GM21390 (cell line): ENCODE data around the gene KPNA3.
"Not testable (repeated sequence)": the region's sequence is repeated elsewhere in the genome, so short reads cannot be mapped to it uniquely, and the experiment has no call there.

Experiments
- ATAC-seq: cut with Tn5 transposase; IDR thresholded peaks from one replicate; pipeline ENCODE4 v1.9.1; 2021; ENCODE audit not compliant: unreplicated experiment

The KPNA3 gene

GRCh38 chr13:49810567-49811526 lies 18.4 kb upstream of the KPNA3 start:
- no peak for ATAC-seq

- no peak for ATAC-seq
Measured at GRCh38 chr13:49807681-49808080, 15.2 kb upstream of the KPNA3 start.

GRCh38 chr13:49806126-49806536 lies 13.6 kb upstream of the KPNA3 start:
- no peak for ATAC-seq

- ATAC-seq: not testable (repeated sequence)
Measured at GRCh38 chr13:49803047-49803446, 10.6 kb upstream of the KPNA3 start.

GRCh38 chr13:49802426-49802825 lies 9.9 kb upstream of the KPNA3 start:
- no peak for ATAC-seq

- ATAC-seq: peak; percentile 21
Measured at GRCh38 chr13:49791711-49792549, 552 bp downstream of the KPNA3 start.

- ATAC-seq: peak; percentile 15
Measured at GRCh38 chr13:49791315-49791710, 1.2 kb downstream of the KPNA3 start.

GRCh38 chr13:49789968-49790367 lies 2.5 kb downstream of the KPNA3 start:
- no peak for ATAC-seq

- no peak for ATAC-seq
Measured at GRCh38 chr13:49786401-49787008, 6.0 kb downstream of the KPNA3 start.

- ATAC-seq: no peak
Measured at GRCh38 chr13:49784886-49785570, 7.5 kb downstream of the KPNA3 start.

- ATAC-seq: no peak
Measured at GRCh38 chr13:49783865-49784264, 8.6 kb downstream of the KPNA3 start.

- no peak for ATAC-seq
Measured at GRCh38 chr13:49782784-49783183, 9.7 kb downstream of the KPNA3 start.

- ATAC-seq: no peak
Measured at GRCh38 chr13:49781806-49782205, 10.7 kb downstream of the KPNA3 start.

- no peak for ATAC-seq
Measured at GRCh38 chr13:49779721-49780120, 12.8 kb downstream of the KPNA3 start.

- no peak for ATAC-seq
Measured at GRCh38 chr13:49777746-49778614, 14.5 kb downstream of the KPNA3 start.

- ATAC-seq: no peak
Measured at GRCh38 chr13:49776871-49777270, 15.6 kb downstream of the KPNA3 start.

GRCh38 chr13:49774376-49775005 lies 18.0 kb downstream of the KPNA3 start:
- ATAC-seq: no peak

- no peak for ATAC-seq
Measured at GRCh38 chr13:49772828-49773227, 19.7 kb downstream of the KPNA3 start.

- not testable (repeated sequence) for ATAC-seq
Measured at GRCh38 chr13:49761811-49762210, 30.7 kb downstream of the KPNA3 start.
